ENCODE results near the gene PPP1R14C.
A peak's percentile ranks its signal among the peaks of the same experiment; 100 is the strongest.
"Not testable (repeated sequence)": the region's sequence is repeated elsewhere in the genome, so short reads cannot be mapped to it uniquely, and the experiment has no call there.

The PPP1R14C gene

GRCh38 chr6:150185732-150186117 is 42.9 kb downstream of the PPP1R14C start:
- no peaks in the 10 kb centered on the region for H4K20me1 ChIP-seq (ENCODE audit: insufficient read depth, low read length)
- peak overlapping the region; percentile 77 for H3K4me2 ChIP-seq (ENCODE audit: low read length)
- no peak overlapping the region for H3K9ac ChIP-seq (ENCODE audit: low read length)
- no peak for TF ChIP-seq EZH2phosphoT487 (IDR thresholded peaks at IDR 0.05; ENCODE audit: low read depth)
- TF ChIP-seq, protein P1, sequence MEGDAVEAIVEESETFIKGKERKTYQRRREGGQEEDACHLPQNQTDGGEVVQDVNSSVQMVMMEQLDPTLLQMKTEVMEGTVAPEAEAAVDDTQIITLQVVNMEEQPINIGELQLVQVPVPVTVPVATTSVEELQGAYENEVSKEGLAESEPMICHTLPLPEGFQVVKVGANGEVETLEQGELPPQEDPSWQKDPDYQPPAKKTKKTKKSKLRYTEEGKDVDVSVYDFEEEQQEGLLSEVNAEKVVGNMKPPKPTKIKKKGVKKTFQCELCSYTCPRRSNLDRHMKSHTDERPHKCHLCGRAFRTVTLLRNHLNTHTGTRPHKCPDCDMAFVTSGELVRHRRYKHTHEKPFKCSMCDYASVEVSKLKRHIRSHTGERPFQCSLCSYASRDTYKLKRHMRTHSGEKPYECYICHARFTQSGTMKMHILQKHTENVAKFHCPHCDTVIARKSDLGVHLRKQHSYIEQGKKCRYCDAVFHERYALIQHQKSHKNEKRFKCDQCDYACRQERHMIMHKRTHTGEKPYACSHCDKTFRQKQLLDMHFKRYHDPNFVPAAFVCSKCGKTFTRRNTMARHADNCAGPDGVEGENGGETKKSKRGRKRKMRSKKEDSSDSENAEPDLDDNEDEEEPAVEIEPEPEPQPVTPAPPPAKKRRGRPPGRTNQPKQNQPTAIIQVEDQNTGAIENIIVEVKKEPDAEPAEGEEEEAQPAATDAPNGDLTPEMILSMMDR (IDR thresholded peaks at IDR 0.05; ENCODE audit: low read depth, low read length) = no peak
- H3K4me1 ChIP-seq (ENCODE audit: low read length) = peaks cover 47% of the 10 kb centered on the region
- H3K4me3 ChIP-seq (ENCODE audit: low read length) = 0 out of 2 replicates have a peak overlapping the region, but pooled peaks have one; percentile 39
- H3K27me3 ChIP-seq (ENCODE audit: low read depth, low read length) = 0 out of 2 replicates have a peak, but pooled peaks cover under 1% of the 10 kb centered on the region
- H3K27ac ChIP-seq (ENCODE audit: low read length) = peak overlapping the region; percentile 46
- H3K9me3 ChIP-seq (ENCODE audit: insufficient read depth, low read length) = no peaks in the 10 kb centered on the region
- H2AFZ ChIP-seq (ENCODE audit: low read depth, low read length) = 0 out of 2 replicates have a peak overlapping the region, but pooled peaks have one; percentile 57
- H3K36me3 ChIP-seq (replicated peaks; ENCODE audit: low read depth, low read length) = no peaks in the 10 kb centered on the region
- H3K79me2 ChIP-seq (ENCODE audit: low read length) = no peaks in the 10 kb centered on the region

DNA sequence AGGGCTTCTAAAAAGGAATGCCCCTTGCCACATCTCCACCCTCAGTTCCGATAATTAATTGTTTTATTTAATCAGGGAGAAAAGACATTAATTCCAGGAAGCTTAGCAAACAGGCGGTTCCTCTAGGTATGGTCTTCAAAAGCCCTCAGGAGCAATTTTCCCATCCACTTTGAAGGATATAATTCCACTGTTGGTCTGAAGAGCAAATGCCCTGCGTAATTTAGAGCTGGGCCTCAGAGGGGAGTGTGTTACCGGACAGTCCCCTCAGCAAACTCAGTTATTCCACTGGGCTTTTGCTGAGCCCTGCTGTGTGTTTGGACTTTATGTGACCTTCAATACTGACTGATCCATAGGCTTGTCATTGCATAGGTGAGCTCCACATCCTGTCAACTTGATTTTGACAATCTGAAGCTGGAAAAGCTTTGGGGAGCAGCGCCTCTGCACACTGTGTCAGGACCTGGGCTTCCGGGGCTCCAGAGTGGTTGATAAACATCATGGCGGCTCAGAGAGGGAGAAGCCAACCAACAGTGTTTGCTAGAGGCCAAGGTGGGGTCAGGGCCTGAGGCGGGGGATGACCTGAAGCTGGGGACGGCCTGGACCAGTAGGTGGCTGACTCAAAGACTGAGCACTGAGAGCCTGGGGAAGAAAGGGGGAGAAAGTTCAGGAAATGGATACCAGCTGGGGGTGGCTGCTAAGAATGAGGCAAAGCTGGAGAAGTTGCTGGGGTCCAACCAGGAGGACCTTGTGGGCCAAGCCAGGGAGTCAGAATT is 43.5 kb downstream of the PPP1R14C start:
- no peak for TF ChIP-seq EZH2phosphoT487 (IDR thresholded peaks at IDR 0.05; ENCODE audit: low read depth)
- no peaks in the 10 kb centered on the region for H4K20me1 ChIP-seq (ENCODE audit: insufficient read depth, low read length)
- H3K27ac ChIP-seq (ENCODE audit: low read length) = no peak overlapping the region
- H2AFZ ChIP-seq (ENCODE audit: low read depth, low read length) = no peak overlapping the region
- H3K79me2 ChIP-seq (ENCODE audit: low read length) = no peaks in the 10 kb centered on the region
- 0 out of 2 replicates have a peak, but pooled peaks cover 7% of the 10 kb centered on the region for H3K27me3 ChIP-seq (ENCODE audit: low read depth, low read length)
- no peak overlapping the region for H3K4me3 ChIP-seq (ENCODE audit: low read length)
- H3K36me3 ChIP-seq (replicated peaks; ENCODE audit: low read depth, low read length) = no peaks in the 10 kb centered on the region
- H3K4me1 ChIP-seq (ENCODE audit: low read length) = peaks cover 47% of the 10 kb centered on the region
- no peaks in the 10 kb centered on the region for H3K9me3 ChIP-seq (ENCODE audit: insufficient read depth, low read length)
- H3K4me2 ChIP-seq (ENCODE audit: low read length) = 0 out of 2 replicates have a peak overlapping the region, but pooled peaks have one; percentile 77
- H3K9ac ChIP-seq (ENCODE audit: low read length) = no peak overlapping the region

- H3K79me2 ChIP-seq (ENCODE audit: low read length); H3K27ac ChIP-seq (ENCODE audit: low read length); H2AFZ ChIP-seq (ENCODE audit: low read depth, low read length); H3K36me3 ChIP-seq (replicated peaks; ENCODE audit: low read depth, low read length); H3K27me3 ChIP-seq (ENCODE audit: low read depth, low read length); H3K9me3 ChIP-seq (ENCODE audit: insufficient read depth, low read length); H3K9ac ChIP-seq (ENCODE audit: low read length); H3K4me3 ChIP-seq (ENCODE audit: low read length); H3K4me2 ChIP-seq (ENCODE audit: low read length); H4K20me1 ChIP-seq (ENCODE audit: insufficient read depth, low read length): not testable (repeated sequence)
- H3K4me1 ChIP-seq (ENCODE audit: low read length) = peaks cover 37% of the 10 kb centered on the region
Measured at GRCh38 chr6:150187433-150187832, 44.6 kb downstream of the PPP1R14C start.

DNA sequence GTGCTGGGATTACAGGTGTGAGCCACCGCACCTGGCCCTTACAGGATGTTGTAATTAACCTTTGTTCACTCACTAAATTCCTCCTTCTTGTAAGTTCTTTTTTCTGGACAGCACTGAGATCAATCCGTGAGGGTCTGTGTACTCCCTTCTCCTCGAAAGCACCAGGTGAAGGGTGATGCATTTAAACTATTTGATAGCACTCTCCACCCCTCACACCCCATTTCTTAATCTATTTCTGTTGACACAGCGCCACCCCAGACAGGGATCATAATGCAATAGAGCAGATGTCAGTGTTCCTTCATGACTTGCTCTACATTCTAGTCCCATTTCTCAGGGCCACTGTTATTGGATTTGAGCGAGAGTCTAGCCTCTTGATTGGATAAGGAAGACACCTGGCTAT is 46.3 kb downstream of the PPP1R14C start:
- Histone ChIP-seq H3K36me3 (replicated peaks; ENCODE audit: low read depth, low read length) (no peaks in the 10 kb centered on the region), H3K4me1 (ENCODE audit: low read length) (peaks cover 20% of the 10 kb centered on the region), H3K9me3 (ENCODE audit: insufficient read depth, low read length) (no peaks in the 10 kb centered on the region), H3K27me3 (ENCODE audit: low read depth, low read length) (0 out of 2 replicates have a peak, but pooled peaks cover 7% of the 10 kb centered on the region), H2AFZ (ENCODE audit: low read depth, low read length) (no peak overlapping the region), H3K4me3 (ENCODE audit: low read length) (no peak overlapping the region), H3K79me2 (ENCODE audit: low read length) (no peaks in the 10 kb centered on the region), H3K27ac (ENCODE audit: low read length) (no peak overlapping the region), H3K4me2 (ENCODE audit: low read length) (no peak overlapping the region), H3K9ac (ENCODE audit: low read length) (no peak overlapping the region), H4K20me1 (ENCODE audit: insufficient read depth, low read length) (no peaks in the 10 kb centered on the region)
- TF ChIP-seq, protein P1 (IDR thresholded peaks at IDR 0.05; ENCODE audit: low read depth, low read length) = peak; percentile 46
- TF ChIP-seq EZH2phosphoT487 (IDR thresholded peaks at IDR 0.05; ENCODE audit: low read depth) = no peak

DNA sequence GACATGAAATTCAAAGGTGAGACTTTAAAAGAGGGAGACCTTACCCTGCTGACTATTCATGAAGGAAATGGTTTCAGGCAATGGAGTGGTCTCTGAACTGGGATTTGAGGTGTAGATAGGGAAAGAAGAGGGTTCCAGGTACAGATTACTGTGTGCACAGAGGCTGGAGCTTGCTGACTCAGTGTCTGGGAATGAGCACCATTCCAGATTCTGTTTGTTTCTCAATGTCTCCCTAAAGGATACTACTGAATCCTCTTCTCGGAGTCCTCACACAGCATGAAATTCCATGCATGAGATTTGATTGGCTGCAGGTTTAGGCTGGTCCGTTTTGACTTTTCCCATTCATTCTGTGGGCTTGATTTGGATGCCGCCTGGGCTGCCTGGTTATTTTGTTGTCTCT is 49.0 kb downstream of the PPP1R14C start:
- no peaks in the 10 kb centered on the region for H3K36me3 ChIP-seq (replicated peaks; ENCODE audit: low read depth, low read length)
- H2AFZ ChIP-seq (ENCODE audit: low read depth, low read length) = no peak overlapping the region
- TF ChIP-seq, protein P1 (IDR thresholded peaks at IDR 0.05; ENCODE audit: low read depth, low read length) = no peak
- TF ChIP-seq EZH2phosphoT487 (IDR thresholded peaks at IDR 0.05; ENCODE audit: low read depth) = no peak
- no peaks in the 10 kb centered on the region for H4K20me1 ChIP-seq (ENCODE audit: insufficient read depth, low read length)
- 0 out of 2 replicates have a peak, but pooled peaks cover 7% of the 10 kb centered on the region for H3K27me3 ChIP-seq (ENCODE audit: low read depth, low read length)
- peaks cover 3% of the 10 kb centered on the region; the same call in 1 of the 2 replicates for H3K4me1 ChIP-seq (ENCODE audit: low read length)
- H3K79me2 ChIP-seq (ENCODE audit: low read length) = no peaks in the 10 kb centered on the region
- H3K9ac ChIP-seq (ENCODE audit: low read length) = no peak overlapping the region
- no peak overlapping the region for H3K4me2 ChIP-seq (ENCODE audit: low read length)
- H3K4me3 ChIP-seq (ENCODE audit: low read length) = no peak overlapping the region
- H3K9me3 ChIP-seq (ENCODE audit: insufficient read depth, low read length) = no peaks in the 10 kb centered on the region
- no peak overlapping the region for H3K27ac ChIP-seq (ENCODE audit: low read length)

Measured in OCI-LY3 (cell line).